ENCODE results near the gene SLC27A3.
"Not testable (repeated sequence)": the region's sequence is repeated elsewhere in the genome, so short reads cannot be mapped to it uniquely, and the experiment has no call there.

SLC27A3 gene

DNA sequence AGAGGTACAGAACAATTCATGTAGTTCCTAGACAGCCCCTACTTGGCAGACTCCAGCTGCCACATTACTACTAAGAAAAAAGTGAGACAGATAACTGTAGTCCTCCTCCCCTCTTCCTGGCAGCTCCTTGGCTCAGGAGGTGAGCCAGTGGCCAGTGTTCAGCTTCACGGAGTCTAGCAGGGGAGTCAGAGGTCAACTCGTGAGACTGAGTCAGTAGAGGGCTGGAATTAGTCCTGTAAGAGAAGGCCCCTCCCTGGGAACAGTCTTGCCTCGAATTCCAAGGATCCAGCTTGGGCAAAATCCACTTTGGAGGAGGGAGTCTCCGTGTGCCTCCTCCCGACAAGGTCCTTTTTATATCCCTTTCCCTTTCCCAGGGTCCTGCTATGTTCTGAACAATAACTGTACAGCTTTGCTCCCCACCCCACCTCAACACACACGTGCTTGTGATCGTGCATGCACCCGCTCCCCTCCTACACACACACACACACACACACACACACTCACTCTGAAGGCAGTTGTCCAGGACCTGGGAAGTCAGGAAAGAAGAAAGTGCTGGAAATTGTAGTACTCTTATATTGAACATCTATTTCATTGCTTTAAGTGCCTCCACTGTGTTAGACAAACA is 22.5 kb upstream of the SLC27A3 start:
- in situ Hi-C loops (cut with MboI; ENCODE audit: low sequenced_read_pairs), result no loop called here

DNA sequence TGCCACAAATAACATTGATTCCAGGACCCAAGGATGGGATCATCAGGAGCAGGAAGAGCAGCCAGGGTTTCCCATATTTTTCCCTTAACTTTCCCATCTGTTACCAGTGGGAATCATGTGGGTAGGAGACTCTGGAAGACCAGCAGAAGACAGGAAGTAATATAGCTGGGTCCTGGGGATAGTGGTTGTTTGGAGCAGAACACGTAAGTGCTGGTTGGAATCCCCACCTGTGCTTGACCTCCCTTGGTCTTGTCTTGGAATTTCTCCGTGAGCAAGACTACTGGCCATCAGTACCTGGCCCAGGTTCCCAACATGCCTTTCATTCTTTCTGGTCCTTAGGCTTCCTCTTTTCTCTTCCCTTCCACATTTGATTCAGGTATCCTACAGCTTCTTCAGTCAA is 20.9 kb upstream of the SLC27A3 start:
- in situ Hi-C loops (cut with MboI; ENCODE audit: low sequenced_read_pairs), result no loop called here

DNA sequence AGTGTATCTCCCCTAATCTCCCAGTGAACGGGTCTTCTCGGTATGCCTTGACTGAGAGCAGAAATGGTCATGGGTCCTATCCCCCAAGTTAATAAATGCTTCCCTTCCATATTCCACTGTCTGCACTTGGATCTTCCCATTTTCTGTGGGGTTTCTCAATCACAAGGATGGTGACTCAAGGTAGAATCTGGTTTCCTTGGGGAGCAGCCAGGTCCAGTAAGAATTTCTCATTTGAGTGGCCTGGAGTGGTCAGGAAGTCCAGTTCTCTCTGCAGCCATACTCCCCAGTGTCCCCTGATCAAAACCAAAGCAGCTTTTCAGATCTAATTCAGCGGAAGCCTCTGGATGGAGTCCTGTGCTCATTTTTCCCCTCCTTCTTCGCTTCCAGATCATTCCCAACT is 14.8 kb upstream of the SLC27A3 start:
- in situ Hi-C loops (cut with MboI; ENCODE audit: low sequenced_read_pairs), result no loop called here

DNA sequence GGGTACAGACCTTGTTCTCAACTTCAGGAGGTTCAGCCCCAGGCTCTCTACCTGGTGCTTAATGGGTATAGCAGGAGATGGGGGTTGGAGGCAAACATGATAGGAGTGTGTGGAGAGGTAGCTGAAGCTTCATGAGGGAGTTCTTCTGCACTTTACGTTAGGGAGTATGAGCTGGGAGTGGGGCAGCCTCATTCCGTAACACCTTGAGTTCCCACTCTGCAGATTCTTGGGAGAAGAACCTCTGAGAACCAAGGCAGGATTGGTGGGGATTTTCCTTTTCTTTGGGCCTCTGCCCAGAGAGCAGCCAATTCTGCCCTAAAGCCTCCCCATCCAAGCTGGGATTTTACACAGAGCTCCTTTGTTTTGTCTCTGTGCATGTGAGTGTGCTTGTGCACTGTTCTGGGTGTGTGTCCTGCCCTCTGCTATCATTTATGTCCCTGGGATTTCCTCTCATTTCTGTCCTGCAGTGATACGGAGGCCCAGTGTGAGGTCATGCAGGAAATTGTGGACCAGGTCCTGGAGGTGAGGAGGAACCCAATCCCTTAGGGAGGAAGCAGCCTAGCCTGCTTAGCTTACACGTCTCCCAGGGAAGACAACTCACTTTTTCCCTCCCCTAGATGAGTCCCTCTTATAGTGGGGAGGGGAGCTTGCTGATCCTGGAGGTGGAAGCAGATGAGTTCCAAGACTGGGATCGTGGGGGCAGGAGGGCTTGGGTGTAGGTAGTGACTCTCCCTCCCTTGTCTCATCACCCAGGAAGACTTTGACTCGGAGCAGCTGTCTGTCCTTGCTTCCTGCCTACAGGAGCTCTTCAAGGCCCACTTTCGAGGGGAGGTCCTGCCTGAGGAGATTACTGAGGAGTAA is 11.6 kb upstream of the SLC27A3 start:
- in situ Hi-C loops (cut with MboI; ENCODE audit: low sequenced_read_pairs), result no loop called here

DNA sequence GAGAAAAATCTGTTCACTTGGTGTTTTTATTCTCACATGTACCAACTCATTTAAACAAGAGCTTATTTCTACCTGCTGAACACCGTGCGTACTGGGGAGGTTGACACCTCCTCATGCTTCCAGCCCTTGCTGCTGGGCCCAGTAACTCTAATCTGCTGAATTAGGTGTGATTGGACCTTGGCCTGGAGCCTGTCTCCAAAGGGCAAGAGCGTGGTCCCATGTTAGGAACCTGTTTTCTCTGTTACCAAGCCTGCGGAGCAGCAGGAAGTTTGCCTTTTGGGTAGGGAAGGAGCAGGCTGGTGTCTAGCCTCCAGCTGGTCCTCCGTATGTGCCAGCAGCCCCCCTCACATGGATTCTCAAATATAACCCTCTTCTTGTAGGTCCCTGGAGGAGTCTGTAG is 10.9 kb upstream of the SLC27A3 start:
- in situ Hi-C loops (cut with MboI; ENCODE audit: low sequenced_read_pairs), result no loop called here

DNA sequence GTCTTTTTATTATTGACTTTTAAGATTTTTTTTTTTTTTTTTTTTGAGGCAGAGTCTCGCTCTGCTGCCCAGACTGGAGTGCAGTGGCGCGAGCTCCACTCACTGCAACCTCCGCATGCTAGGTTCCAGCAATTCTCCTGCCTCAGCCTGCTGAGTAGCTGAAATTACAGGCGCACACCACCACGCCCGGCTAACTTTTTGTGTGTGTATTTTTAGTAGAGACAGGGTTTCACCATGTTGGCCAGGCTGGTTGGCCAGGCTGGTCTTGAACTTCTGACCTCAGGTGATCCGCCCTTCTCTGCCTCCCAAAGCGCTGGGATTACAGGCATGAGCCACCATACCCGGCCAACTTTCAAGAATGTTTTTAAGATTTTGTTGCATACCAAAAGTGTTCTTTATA is 8.5 kb upstream of the SLC27A3 start:
- in situ Hi-C loops (cut with MboI; ENCODE audit: low sequenced_read_pairs), result not testable (repeated sequence)

DNA sequence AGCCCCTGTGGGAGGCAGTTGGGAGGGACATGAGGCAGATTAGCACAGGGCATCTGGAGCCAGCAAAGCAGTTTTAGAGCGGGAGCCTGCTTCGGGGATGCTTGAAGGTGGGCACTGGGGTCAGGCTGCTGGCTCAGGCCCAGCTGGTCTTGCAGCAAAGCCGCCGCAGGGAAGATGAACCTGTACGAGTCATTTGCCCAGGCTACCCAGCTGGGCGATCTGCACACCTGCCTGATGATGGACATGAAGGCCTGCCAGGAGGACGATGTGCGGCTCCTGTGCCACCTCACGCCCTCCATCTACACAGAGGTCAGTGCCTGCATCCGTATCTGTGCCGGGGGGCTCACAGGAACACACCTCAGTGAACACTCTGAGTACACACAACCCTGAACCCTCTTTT is 7.7 kb upstream of the SLC27A3 start:
- in situ Hi-C loops (cut with MboI; ENCODE audit: low sequenced_read_pairs), result no loop called here

DNA sequence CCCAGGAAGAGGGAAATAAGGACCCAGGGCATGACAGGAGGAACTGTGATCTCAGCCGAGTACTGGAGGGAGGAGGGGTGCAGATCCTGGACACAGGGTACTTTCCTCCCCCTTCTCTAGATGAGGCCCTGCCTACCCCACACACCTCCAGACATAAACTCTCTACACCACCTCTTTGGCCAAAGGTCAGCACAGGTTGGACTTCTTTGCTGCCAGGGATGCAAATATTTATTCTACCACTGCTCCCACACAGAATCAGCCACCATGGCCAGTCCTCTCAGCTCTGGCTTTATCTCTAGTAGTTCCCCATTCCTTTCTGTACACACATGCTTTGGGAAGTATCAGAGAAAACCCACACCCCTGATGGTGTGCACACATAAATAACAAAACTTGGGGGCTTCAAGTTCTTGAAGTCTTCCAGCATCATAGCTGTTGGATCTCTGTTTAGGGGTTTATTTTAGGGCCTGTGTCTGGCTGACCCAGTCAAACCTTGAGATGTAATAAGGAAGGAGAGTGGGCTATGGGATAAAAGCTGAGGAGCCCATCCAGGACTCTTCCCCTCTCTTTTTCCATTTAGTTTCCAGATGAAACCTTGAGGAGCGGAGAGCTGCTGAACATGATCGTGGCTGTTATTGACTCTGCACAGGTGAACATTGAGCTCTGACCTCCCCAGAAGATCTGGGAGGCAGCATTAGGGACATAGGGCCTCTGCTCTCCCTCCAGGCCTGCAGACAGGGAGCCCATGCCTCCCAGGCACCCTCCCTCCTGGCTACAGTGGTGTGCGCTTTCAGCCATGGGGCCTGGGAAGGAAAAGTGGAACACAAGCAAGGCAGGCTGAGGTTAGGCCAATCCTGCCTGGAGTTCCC is 6.7 kb upstream of the SLC27A3 start:
- in situ Hi-C loops (cut with MboI; ENCODE audit: low sequenced_read_pairs), result no loop called here

DNA sequence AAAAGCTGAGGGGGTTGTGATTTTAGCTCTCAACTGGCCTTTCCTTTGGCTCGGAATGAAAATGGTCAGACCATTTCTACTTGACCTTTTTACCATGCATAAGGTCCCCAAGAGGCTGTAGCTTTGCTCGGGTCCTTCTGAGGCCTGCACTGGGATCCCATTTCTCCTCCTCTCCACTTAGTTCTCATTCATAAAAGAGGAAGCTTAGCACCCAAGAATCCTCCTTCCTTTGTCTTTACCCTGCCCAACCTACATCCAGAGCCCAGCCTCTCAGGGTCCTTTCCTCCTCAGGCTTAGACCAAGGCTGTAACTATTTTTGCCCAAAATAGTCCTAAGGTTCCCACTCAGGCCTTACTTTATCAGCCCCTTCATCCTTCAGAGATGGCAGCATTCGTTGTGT is 6.0 kb upstream of the SLC27A3 start:
- in situ Hi-C loops (cut with MboI; ENCODE audit: low sequenced_read_pairs), result no loop called here

DNA sequence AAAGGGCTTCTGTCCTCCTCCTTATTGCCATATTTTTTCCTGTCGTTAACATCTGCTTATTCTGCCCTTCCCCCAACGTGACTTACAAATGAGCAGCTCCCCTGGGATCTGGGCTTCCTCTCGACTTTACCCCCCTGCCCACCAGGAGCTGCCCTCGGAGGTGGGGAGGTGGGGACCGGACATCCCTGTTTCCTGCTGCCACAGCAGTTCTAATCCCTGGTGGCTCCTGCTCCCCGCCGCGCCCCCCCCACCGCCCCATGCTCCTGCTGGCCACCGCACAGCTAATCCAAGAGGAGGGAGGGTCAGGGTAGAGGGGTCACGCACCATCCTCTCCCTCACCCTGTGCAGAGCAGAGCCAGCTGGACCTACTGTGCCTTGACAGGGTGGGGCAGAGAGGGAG is 4.4 kb upstream of the SLC27A3 start:
- in situ Hi-C loops (cut with MboI; ENCODE audit: low sequenced_read_pairs), result no loop called here

DNA sequence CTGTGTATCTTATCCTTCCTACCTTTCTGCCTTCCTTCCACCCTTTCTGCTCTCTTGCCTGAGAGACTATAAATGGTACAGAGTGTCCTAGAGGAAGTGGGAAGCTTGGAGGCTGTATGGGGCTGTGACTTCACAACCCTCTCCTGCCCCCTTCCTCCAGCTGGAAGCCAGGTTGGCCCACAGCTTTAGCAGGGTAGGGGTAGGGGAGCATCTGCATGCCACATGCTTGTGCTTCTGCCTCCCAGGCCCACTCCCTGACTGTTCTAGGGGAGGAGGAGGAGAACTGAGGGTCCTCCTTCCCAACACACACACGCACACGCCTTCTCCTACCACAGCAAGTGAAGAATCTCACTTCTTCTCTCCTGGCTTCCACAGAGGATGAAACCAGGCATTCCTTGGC is 3.9 kb upstream of the SLC27A3 start:
- in situ Hi-C loops (cut with MboI; ENCODE audit: low sequenced_read_pairs), result no loop called here

DNA sequence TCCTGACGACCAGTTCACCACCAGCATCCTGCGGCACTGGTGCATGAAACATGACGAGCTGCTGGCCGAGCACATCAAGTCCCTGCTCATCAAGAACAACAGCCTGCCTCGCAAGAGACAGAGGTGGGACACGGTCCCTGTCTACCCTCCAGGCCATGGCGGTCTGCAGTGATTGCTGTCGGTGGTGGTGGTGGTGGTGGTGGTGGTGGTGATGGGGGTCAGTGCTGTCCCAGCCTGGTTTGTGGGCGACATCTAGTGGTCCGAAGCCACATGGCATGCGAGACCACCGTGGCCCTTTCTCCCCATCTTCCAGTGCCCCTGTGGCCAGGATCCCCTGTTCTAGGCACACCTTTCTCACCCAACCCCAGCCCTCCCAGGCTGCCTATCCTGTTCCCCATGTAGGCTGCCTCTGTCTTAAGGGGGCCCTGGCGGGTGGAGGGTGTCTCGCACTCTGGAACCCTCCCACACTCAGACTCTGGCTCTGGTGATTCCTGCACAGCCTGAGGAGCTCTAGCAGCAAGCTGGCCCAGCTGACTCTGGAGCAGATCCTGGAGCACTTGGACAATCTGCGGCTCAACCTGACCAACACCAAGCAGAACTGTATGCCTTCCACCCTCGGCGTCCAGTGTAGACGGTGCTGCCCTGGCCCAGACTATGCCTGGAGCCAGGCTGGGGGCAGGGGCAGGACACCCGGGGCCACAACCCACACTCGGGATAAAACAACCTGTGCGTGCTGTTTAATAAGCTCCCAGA is 3.2 kb upstream of the SLC27A3 start:
- in situ Hi-C loops (cut with MboI; ENCODE audit: low sequenced_read_pairs), result no loop called here

DNA sequence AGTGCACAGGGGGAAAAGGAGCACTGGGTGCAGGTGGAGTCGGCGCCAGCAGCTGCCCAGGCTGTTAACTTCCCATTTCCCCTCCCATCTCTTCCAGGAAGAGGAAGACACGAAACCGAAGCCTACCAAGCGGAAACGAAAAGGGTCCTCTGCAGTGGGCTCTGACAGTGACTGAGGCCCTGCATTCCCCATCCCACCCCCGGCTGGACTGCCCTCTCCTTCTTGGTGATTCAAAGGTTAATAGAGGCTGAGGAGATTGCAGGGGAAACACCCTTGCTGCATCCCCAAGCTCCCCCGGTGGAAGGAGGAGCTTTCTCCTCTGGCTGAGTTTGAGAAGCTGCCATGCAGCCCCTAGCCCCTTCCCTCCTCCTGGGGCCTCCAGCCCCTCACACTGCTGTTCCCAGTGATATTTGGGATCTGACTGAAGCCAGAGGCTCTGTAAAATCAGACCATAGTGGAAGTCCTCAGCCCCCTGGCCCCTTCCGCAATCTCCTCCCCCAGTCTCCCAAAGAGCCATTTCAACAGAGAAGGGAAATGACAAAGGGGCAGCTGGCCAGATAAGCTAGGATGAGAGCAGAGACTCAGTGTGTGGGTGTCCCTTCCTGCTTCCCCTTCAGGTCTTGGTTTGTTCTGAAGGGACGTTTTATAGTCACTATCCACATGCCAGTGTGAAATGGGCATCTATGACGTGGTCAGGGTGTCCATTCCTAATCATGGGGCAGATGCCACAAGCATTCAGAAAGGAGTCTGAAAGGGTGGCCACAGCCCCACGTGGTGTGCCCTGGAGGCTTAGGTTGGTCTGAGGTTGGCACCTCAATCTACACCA is 1.9 kb upstream of the SLC27A3 start:
- in situ Hi-C loops (cut with MboI; ENCODE audit: low sequenced_read_pairs), result no loop called here

DNA sequence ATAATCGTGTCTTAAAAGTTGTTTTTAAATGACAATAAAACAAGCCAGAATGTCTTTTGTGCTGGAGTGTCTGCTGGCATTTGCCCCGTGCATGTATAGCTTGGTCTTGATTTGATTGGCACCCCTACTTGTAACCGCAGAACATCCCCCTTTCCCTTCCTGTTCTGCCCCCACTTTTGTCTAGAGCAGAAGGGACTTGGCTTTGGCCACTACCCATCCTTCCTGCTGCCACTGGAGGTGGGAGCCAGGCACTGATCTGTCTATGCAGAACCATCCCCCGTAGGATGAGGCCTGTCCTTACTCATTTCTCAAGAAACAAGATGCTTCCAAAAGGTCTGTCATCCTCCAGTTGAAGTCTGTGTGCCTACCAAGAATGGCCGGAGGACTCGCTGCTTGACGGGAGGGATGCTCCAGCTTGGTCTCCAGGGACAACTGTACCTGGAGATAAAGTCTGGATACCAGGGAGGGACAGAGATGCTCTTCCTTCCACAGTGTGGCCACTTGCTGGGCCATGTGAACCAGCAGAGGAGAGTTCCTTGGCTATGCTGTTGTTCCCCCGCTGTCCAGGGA is 1.1 kb upstream of the SLC27A3 start:
- in situ Hi-C loops (cut with MboI; ENCODE audit: low sequenced_read_pairs), result no loop called here

DNA sequence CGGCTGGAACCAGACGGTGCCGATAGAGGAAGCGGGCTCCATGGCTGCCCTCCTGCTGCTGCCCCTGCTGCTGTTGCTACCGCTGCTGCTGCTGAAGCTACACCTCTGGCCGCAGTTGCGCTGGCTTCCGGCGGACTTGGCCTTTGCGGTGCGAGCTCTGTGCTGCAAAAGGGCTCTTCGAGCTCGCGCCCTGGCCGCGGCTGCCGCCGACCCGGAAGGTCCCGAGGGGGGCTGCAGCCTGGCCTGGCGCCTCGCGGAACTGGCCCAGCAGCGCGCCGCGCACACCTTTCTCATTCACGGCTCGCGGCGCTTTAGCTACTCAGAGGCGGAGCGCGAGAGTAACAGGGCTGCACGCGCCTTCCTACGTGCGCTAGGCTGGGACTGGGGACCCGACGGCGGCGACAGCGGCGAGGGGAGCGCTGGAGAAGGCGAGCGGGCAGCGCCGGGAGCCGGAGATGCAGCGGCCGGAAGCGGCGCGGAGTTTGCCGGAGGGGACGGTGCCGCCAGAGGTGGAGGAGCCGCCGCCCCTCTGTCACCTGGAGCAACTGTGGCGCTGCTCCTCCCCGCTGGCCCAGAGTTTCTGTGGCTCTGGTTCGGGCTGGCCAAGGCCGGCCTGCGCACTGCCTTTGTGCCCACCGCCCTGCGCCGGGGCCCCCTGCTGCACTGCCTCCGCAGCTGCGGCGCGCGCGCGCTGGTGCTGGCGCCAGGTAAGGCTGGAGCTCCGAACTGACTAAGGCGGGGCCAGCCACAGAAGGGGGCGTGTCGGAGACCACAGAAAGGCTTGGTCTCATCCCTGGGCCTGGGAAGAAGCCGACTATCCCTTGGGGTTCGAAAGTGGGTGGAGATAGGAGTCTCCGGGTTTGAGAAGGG is 486 bp downstream of the SLC27A3 start:
- in situ Hi-C loops (cut with MboI; ENCODE audit: low sequenced_read_pairs), result no loop called here

DNA sequence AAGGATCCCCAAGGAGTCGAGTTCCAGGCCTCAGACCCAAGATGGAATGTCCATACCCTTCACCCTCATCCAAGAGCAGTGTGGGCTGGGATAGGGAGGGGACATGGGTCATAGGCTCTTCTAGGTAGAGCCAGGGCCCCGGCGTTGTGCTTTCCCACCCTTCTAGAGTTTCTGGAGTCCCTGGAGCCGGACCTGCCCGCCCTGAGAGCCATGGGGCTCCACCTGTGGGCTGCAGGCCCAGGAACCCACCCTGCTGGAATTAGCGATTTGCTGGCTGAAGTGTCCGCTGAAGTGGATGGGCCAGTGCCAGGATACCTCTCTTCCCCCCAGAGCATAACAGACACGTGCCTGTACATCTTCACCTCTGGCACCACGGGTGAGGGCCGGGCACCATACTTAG is 1.1 kb downstream of the SLC27A3 start:
- in situ Hi-C loops (cut with MboI; ENCODE audit: low sequenced_read_pairs), result no loop called here

DNA sequence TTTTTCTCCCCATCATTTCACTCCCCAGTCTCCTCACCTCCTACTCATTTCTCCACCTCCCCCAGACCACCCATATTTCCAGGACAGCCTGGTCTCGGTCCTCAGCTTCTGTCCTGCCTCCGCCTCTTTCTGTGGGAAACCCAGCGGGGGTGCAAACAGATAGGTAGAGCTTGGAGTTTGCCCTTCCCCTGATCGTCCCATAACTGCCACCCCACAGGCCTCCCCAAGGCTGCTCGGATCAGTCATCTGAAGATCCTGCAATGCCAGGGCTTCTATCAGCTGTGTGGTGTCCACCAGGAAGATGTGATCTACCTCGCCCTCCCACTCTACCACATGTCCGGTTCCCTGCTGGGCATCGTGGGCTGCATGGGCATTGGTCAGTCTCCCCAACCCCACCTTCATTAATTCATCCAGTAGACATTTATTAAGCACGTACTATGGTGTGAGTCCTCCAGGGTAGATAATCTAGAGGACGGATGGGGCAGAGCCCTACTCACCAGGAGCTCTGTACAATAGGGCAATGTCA is 1.7 kb downstream of the SLC27A3 start:
- in situ Hi-C loops (cut with MboI; ENCODE audit: low sequenced_read_pairs), result no loop called here

DNA sequence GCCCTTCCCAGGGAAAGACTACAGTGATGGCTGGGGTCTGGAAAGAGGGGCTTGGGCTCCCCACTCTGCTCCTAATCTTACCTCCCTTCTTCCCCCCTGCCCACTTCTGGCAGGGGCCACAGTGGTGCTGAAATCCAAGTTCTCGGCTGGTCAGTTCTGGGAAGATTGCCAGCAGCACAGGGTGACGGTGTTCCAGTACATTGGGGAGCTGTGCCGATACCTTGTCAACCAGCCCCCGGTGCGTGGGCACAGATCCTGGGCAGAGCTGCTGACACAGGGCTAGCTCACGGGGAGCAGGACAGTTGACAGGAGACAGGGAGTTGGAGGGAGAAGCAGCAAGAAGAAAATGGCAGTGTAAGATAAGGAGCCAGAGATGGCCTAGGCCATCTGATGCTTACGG is 2.4 kb downstream of the SLC27A3 start:
- in situ Hi-C loops (cut with MboI; ENCODE audit: low sequenced_read_pairs), result no loop called here

Data from HL-60/S4 treated with phorbol 12-myristate 13-acetate at 8.2 ng/mL for 4 days and 3 days (cell line).